Stimulated activated CD8-positive, alpha-beta memory T cell treated with anti-CD3 and anti-CD28 coated beads, Interleukin-4, amount 100 ng/mL, for 48 hours (primary cell): ENCODE measurements around the gene SRRM2.

ENCODE experiments used
- DNase-seq: peaks from one replicate; pipeline ENCODE4 v3.0.0-alpha.2; 2020

Gene SRRM2

DNA sequence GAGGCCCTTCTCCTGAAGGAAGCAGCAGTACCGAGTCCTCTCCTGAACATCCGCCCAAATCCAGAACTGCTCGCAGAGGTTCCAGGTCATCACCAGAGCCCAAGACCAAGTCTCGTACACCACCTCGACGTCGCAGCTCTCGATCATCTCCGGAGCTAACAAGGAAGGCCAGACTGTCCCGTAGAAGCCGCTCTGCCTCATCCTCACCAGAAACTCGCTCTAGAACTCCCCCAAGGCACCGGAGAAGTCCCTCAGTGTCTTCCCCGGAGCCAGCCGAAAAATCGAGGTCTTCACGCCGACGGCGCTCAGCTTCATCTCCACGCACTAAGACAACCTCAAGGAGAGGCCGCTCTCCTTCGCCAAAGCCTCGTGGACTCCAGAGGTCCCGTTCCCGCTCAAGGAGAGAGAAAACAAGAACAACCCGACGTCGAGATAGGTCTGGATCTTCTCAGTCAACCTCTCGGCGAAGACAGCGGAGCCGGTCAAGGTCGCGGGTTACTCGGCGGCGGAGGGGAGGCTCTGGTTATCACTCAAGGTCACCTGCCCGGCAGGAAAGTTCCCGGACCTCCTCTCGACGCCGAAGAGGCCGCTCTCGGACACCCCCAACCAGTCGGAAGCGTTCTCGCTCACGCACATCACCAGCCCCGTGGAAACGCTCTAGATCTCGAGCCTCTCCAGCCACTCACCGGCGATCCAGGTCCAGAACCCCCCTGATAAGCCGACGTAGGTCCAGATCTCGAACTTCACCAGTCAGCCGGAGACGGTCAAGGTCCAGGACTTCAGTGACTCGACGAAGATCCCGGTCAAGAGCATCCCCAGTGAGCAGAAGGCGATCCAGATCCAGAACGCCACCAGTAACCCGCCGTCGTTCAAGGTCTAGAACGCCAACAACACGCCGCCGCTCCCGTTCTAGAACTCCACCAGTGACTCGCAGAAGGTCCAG, 13.3 kb downstream of the SRRM2 start:
- DNase-seq, result no peak

DNA sequence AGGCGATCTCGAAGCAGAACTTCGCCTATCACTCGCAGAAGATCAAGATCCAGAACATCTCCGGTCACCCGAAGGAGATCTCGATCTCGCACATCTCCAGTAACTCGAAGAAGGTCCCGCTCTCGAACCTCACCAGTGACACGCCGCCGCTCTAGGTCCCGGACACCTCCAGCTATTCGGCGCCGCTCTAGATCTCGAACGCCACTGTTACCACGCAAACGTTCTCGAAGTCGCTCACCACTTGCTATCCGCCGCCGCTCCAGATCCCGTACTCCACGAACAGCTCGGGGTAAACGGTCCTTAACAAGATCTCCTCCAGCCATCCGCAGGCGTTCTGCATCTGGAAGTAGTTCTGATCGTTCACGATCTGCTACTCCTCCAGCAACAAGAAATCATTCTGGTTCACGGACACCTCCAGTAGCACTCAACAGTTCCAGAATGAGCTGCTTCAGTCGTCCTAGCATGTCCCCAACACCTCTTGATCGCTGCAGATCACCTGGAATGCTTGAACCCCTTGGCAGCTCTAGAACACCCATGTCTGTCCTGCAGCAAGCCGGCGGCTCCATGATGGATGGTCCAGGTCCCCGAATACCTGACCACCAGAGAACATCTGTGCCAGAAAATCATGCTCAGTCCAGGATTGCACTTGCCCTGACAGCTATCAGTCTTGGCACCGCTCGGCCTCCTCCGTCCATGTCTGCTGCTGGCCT, 14.1 kb downstream of the SRRM2 start:
- DNase-seq, result no peak

DNA sequence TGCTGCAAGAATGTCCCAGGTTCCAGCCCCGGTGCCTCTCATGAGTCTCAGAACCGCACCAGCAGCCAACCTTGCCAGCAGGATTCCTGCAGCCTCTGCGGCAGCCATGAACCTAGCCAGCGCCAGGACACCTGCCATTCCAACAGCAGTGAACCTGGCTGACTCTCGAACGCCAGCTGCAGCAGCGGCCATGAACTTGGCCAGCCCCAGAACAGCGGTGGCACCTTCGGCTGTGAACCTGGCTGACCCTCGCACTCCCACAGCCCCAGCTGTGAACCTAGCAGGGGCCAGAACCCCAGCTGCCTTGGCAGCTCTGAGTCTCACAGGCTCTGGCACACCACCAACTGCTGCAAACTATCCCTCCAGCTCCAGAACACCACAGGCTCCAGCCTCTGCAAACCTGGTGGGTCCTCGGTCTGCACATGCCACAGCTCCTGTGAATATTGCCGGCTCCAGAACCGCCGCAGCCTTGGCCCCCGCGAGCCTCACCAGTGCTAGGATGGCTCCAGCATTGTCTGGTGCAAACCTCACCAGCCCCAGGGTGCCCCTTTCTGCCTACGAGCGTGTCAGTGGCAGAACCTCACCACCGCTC, 14.8 kb downstream of the SRRM2 start:
- DNase-seq, result no peak

DNA sequence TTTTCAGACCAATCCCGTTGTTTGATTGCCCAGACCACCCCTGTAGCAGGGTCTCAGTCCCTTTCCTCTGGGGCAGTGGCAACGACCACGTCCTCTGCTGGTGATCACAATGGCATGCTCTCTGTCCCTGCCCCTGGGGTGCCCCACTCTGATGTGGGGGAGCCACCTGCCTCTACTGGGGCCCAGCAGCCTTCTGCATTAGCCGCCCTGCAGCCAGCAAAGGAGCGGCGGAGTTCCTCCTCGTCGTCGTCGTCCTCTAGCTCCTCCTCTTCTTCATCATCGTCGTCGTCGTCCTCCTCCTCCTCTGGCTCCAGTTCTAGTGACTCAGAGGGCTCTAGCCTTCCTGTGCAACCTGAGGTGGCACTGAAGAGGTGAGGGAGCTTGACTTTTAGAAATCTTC, 15.5 kb downstream of the SRRM2 start:
- no peak for DNase-seq

DNA sequence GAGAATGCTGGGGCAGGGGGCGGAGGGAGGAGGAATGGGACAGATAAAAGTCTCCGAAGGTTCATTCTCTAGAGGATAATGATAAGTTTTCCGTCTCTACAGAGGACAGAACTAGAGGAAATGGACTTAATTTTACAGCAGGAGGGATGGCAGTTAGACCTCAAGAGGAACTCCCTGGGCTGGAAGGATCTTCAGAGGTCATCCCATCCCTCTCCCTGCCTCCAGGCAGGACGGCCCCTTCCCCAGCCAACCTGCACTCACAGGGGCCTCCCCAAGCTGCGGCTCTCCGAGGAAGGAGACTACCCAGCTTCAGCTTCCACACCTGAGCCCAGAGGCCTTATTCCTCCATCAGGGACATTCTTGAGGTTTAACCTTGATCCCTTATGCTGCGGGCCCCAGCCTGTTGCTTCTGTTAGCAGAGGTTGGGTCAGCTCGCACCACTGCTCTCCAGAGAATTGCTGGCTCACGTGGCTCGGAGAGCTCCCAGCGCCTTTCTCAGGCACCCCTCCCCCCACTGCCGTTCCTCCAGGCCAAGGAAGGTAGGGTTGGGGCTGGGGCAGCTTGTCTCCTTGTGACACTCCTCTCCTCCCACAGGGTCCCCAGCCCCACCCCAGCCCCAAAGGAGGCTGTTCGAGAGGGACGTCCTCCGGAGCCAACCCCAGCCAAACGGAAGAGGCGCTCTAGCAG, 16.1 kb downstream of the SRRM2 start:
- no peak for DNase-seq

DNA sequence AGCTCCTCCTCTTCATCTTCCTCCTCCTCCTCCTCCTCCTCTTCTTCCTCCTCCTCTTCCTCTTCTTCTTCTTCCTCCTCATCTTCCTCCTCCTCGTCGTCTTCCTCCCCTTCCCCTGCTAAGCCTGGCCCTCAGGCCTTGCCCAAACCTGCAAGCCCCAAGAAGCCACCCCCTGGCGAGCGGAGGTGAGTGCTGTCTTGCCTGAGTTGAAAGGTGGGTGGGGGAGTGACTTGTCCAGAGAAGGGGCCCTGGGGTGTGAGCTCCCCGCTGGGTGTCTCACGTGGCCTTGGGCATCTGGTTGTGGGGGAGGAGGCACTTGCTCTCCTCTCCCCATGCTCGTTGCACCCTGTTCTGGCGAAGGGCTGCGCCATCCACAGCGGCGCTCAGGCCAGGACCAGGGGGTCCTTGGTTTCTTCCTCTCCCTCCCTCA, 16.7 kb downstream of the SRRM2 start:
- no peak for DNase-seq

DNA sequence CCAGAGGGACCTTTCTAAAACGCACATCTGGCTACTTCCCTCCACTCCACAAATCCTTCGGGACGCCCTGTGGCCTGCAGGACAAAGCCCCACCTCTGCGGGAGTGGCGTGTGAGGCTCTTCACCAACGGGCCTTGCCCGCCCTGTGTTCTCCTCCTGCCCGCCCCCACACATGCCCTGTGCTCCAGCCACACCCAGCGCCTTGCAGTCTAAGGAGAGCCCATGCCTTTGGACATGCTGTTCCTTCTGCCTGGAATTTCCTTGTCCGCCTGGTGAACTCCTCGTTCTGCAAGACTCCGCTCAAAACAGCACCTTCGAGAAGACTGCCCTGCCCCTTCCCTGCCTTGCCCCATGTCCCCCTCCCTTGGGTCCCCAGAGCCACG, 17.2 kb downstream of the SRRM2 start:
- no peak for DNase-seq

DNA sequence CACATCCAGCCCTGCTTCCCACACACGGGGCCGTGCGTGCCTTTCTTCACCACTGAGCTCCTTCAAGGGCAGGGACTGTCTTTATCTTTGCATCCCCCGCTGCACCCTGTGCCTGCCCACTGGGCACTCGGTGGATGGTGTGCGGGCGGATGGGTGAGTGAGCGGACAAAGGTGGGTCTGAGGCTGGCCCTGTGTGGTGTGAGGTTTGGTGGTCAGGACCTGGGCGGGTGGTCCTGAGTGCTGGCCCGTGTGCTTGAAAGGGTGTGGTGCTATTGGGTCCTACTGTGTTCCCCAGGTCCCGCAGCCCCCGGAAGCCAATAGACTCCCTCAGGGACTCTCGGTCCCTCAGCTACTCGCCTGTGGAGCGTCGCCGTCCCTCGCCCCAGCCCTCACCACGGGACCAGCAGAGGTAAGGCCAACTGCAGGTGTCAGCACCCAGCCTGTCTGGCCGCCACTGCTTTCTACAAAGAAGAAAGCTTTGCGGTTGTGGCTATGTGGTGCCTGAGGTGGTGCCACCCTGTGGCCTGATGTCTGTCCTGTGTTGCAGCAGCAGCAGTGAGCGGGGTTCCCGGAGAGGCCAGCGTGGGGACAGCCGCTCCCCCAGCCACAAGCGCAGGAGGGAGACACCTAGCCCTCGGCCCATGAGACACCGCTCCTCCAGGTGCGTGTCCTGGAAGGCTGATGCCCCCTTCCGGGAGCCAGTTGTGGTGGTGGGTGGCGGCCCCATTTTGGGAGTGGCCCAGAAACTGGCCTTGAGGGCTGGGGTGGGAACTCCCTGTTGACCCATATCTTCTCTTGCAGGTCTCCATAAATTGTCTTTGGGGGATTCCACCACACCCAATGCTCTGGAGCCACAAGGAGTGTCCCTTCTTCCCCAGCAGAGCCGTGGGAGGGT, 17.9 kb downstream of the SRRM2 start:
- no peak for DNase-seq

DNA sequence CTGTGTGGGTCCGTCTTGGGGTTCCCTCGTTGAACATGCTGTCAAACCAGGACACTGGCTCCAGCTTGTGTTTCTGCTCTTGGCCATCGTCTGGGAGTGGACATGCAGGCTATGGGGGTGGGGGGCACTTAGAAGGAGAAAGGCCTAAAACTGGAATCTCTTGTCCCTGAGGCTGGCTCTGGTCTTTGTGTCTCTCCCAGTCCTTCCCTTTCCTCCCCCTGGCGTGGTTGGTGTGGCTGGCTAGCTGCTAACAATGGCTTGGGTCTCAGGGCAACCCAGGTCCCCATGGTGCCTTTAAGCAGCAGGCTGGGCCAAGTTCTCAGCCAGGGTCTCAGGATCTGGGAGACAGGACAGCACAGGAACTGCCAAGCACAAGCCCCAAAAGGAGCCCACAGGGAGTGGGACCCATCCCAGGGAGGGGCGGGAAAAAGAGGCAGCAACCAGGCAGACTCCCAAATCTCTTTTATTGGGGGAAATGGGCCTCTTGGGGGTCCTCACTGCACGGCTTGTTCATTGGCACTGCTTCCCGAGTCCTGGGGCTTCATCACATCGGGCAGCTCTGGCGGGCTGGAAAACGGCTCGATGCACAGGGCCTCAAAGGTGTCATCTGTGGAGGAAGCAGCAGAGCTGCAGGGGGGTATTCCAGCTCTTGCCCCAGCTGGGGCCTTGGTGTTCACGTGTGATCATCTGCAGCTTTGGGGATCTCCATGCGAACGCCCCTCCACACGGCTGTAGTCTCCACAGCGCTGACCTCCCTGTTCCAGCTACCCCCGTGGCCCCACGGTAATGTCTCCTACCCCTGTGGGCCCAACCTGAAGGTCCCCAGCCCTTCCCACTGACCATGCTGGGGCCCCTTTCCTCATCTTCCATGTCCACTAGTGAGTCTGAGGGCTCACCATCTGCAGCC, 19.3 kb downstream of the SRRM2 start:
- no peak for DNase-seq

DNA sequence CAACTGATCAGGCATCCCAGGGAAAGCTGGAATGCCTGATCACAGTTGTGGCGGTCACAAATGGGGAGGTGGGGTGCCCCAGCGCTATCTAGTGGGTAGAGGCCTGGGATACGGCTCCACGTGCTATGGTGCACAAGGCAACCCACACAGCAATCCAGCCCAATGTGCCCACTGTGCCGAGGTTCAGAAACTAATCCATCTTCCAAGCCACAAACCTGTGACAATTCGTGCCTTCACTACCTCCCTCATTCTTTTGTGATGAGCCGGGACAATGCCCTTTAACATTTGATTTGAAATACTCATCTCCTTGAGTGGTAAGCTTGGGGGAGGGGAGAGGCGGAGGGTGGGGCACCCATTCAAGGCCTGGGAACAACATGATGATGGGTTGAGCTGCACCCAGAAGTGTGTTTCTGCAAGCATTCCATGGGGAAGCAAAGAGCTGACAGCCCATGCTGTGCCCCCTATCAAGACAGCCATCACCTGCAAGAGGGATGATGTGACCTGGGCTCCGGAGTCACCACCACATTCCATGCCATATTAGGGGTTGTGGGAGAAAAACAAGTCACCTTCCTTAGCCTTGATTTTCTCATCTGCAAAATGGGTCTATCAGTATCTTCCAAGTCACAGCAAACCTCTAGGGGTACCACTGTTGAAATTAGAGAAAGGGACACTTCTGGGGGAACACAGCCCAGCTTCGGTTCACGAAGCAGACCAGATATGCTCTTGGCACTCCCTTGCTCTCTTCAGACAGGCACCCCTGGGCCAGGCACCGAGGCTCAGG, 20.9 kb downstream of the SRRM2 start:
- no peak for DNase-seq

DNA sequence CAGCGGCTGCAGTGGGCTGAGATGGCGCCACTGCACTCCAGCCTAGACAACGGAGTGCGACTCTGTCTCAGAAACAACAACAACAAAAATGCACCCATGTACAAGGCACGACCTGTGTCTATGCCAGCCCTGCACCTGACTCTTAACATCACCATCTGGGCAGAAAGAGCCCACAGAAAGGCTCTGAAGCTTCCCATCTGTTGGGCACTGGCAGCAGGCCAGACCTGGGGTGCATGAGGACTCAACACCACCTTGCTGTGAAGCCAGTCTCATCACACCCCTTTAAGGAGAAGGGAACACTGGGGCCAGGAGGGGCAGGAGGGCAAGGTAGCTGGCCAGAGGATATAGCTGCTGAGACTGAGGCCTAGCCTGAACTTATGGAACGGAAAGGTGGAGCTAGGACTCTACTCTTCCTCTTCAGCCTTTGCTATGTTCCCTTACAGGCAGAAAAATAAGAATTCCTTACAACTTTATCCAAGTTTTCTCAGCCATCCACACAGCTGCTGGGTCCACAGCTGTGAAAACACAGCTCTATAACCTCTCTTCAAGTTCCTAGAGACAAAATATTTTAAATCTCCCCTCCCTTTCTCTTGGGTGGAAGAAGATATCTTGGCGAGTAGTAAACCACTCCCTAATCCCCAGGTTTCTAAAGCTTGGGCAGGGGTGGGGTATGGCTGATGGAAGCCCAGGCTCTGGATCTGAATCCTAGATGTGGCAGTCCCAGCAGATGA, 21.9 kb downstream of the SRRM2 start:
- no peak for DNase-seq

DNA sequence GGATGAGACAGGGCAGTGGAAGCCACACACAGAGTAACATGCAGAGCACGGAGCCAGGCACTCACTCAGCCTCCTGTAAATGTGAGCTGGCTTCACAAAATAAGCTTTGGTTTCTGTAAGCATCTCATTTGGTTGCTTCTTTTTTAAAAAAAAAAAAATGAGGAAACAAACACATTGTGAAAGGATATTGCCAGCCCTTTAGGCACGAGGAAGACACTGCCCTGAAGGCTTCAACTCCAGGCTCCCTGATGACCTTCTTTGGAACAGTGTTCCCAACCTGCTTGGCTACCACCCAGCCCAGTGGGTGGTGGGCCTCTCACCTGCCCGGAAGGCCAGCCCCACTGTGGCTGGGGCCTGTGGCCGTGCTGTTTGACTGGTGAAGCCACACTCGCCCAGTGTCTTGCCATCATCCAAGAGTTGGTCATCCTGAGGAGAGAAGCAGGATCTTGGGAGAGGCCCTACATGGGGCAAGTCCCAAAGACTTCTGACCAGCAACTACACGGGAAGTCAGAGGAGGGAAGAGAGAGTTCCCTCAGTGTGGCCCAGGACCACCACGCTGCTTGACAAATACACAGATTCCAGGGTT, 22.8 kb downstream of the SRRM2 start:
- DNase-seq, result no peak

DNA sequence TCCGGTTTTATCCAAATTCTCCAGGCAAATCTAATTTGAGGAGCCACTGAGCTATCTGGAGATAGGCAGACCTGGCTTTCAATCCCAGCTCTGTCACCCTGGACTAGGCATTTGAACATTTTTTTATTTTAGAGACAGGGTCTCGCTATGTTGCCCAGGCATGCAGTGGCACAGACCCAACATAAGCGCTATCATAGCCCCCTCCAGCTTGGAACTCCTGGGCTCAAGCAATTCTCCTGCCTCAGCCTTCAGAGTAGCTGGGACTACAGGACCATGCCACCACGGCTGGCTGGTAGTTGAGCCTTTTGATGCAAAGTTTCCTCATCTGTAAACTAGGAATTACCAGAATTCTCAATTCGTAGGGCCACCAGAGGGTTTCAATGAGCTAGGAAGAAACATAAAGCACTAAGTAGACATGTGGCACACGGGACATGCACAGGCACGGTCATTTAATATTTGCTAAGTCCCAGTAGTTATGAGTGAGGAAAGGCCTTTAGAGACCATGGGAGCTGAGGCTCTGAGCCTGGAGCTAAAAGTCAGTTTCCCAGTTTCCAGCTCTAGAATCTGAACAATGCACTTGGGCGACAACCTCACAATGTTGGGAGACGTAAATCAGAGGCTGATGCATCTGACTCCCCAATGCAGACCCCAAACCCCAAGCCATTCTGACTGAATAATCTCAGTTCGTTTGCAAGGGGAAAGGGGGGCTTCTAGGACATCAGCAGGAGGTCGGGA, 23.5 kb downstream of the SRRM2 start:
- DNase-seq, result no peak

DNA sequence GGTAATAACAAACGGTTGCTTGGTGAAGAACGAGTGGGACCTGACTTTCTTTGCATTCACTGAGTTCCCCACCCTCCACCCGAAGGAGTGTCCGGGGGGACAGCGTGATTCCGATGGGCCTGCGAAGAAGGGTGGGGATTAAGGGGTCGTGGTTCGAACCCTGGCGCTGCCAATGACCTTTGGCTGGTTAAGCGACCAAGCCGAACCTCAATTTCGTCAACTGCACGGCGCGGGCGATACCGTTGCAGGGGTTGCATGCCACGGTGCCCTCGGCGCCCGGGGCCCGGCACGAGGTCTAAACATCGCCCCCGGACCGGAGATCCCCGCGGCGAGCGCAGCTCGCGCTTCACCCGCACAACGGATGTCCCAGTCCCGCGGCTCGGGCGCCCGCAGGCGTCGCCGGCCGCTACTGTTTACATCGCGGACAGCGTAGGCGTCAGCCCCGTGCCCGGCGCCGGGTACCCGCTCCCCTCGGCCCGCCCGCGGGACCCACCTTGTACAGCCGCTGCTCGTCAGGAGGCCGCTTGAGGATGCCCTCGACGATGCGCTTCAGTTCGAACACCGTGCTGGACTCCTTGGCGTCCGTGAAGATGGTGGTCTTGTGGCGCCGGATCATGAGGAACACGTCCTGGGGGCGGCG, 24.2 kb downstream of the SRRM2 start:
- peak; percentile 57 for DNase-seq

DNA sequence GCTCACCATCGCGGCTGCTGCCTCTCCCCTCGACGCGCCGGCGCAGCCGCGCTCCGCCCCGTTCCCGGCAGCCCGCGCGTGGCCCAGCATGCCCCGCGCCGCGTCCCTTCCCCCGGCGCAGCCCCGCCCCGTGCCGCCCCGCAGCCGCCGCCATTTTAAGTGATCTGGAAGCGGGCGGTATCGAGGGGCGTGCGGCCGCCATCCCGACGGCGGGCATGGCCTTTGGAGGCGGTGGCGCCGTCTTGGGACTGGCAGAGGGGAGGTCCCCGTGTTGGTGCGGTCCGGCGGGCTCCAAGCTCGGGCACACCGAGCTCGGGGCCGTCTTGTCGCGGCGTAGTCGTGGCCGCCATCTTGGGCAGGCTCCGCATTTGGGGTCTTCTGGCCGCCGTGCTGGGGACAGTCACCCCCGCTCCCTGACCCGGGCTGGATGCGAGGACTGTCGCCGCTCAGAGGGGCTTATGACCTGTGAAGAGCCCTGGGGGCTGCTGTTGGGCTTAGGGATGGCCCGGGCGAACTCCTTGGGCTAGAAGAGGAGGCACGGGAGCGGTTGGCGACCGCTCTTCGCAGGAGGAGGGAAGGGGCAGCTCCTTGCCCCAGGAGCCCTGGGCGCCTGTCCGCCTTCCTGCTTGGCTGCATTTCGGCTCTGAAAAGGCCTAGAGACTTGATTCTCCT, 24.9 kb downstream of the SRRM2 start, which contains the start of gene ELOB:
TSS of gene ELOB (minus strand) at position 50 of the 672 bp plus-strand sequence. CDS start at position 9, 41 bp downstream.
- DNase-seq, result peak; percentile 92

DNA sequence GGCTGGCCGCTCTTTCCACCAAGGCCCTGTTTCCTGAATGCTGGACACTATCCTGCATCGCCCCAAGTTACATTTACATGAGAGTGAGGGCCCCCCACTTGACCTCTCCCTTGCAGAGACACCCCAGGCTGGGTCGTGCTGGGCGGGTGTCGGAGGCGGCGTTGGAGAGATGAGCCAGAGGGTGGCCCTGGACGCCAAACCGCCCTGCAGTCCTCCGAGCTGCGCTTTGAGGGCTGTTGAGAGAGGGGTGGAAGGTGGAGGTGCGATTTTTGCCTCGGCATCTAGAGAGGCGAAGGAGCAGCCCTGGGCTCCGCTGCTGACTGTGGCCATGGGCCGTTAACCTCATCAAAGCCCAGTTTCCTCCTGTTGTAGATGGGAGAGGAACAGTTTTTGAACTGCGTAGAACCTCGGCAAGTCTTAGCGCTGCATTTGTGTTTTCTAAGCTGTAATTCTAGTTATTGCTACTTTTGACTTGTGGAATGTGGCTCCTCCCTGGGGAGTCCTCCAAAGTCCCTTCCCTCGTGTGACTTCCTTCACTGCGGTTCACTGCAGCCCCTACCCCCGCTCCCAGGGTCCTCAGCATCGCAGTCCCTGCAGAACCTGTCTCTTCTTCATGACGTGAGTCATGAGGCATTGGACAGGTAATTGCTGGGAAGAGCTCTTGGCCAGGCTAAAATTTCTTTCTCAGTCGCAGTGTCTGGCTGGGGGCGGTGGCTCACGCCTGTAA, 25.6 kb downstream of the SRRM2 start:
- no peak for DNase-seq

DNA sequence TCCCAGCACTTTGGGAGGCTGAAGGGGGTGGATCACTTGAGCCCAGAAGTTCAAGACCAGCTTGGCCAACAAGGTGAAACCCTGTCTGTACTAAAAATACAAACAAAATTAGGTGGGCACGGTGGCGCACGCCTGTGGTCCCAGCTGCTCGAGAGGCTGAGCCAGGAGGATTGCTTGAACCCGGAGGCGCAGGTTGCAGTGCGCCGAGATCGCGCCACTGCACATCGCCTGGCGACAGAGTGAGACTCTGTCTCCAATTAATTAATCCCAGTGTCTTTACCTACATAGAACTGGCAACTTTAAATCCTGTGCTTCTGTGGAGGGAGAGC, 26.2 kb downstream of the SRRM2 start:
- no peak for DNase-seq
